Epithelial cell of proximal tubule (primary cell): ENCODE measurements around the gene GRID1. TPM values are rescaled to one million over a fixed set of nuclear protein-coding genes. Genes with fewer than 3 reads are reported as not detected.

Source experiments
- DNase-seq: peaks from one replicate; pipeline ENCODE4 v3.0.0-alpha.2; 2011; ENCODE audit warnings: low read depth
- H3K4me3 ChIP-seq: 2 replicates; pipeline ENCODE4 v1.5.1; 2011; ENCODE audit warnings: low read depth, mild to moderate bottlenecking, low read length
- CTCF ChIP-seq: conservative IDR thresholded peaks from 2 replicates; pipeline ENCODE4 v1.5.1; 2012; ENCODE audit warnings: low read depth, mild to moderate bottlenecking, low read length
- total RNA-seq: library from RNA; depleted of rRNA; stranded (reverse); fragments of >200 nt; gene quantifications from 2 replicates; pipeline ENCODE4 v1.2.3, GENCODE V29; 2015

The GRID1 gene
- total RNA-seq, 1 donor from 2014 or later: 0.52 TPM

- TF ChIP-seq CTCF: no peak
- H3K4me3 ChIP-seq: no peak overlapping the region
- DNase-seq: no peak
Observed at GRCh38 chr10:85642082-85642420, 724.5 kb downstream of the GRID1 start.

- DNase-seq: no peak
- no peak overlapping the region for H3K4me3 ChIP-seq
- no peak for TF ChIP-seq CTCF
Observed at GRCh38 chr10:85641479-85642009, 725.1 kb downstream of the GRID1 start.

- no peak for DNase-seq
Observed at GRCh38 chr10:85638797-85639196, 727.8 kb downstream of the GRID1 start.

DNA sequence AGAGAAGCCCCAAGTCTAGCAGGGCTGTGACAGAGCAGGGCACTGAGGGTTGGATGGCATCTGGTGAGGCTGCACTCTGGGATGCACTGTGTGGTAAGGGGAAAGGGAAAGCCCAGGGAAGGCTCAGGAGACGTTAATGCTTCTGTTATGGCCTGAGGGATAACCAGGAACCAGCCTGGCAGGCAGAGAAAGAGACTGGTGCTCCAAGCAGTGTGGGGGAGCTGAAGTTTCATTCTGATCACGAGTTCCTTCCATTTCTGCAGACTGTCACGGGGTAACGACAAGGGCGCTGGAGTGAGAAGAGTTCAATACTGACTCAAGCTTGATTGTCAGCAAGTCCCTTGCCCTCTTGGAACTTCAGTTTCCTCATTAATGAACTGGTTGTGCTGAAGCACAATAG, 730.9 kb downstream of the GRID1 start:
- no peak for TF ChIP-seq CTCF
- DNase-seq: peak; percentile 76
- no peak overlapping the region for H3K4me3 ChIP-seq

More at GRCh38 chr10:85638797-85639196, 727.8 kb downstream of the GRID1 start:
- no peak for TF ChIP-seq CTCF
- no peak overlapping the region for H3K4me3 ChIP-seq

GRCh38 chr10:85624511-85624910, 742.1 kb downstream of the GRID1 start:
- TF ChIP-seq CTCF: no peak
- no peak for DNase-seq
- no peak overlapping the region for H3K4me3 ChIP-seq

GRCh38 chr10:85623758-85624157, 742.8 kb downstream of the GRID1 start:
- H3K4me3 ChIP-seq: no peak overlapping the region
- no peak for TF ChIP-seq CTCF
- DNase-seq: no peak

GRCh38 chr10:85623342-85623741, 743.3 kb downstream of the GRID1 start:
- no peak overlapping the region for H3K4me3 ChIP-seq
- TF ChIP-seq CTCF: no peak
- no peak for DNase-seq
